ENCODE results near the gene OSTC.

OSTC gene

DNA sequence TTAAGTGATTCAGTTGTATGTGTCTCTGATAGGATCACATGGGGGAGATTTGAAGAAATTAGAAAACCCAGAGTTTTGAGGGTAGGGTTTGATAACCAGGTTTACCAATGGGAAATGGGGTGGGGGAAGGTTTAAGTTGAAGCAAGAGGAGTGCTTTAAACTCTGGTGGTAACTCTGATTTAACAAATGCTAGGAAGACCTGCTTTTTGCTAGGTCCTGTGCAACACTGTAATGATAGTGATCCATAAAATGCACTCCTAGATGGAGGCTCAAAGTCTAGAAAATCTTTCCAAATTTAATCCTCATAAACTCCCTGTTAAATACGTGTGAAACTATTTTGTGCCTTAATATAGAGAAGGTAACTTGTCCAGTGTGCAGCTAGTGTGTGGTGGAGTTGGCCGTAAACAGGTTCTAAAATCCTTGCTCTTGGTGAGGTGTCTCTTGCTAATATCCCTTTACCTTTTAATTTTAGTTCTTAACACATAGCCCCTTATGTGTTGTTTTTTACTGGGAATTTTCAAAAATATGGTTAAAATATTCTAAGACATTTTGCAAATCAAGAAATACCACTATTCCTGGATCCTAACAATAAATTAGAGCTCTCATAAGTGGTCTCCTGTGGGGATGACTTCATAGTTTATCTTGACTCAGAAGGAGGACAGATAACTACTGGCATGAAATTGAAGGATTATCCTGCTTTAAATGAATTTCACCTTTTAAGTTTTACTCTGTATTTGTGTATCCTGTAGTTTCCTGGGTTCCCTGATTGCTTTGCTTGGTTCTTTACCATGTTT is 25.9 kb upstream of the OSTC start:
- no peak overlapping the region for H3K4me3 ChIP-seq (ENCODE audit: control insufficient read depth, low read depth, low read length)
- DNase-seq (ENCODE audit: low read depth), result no peak
- TF ChIP-seq, protein P1, sequence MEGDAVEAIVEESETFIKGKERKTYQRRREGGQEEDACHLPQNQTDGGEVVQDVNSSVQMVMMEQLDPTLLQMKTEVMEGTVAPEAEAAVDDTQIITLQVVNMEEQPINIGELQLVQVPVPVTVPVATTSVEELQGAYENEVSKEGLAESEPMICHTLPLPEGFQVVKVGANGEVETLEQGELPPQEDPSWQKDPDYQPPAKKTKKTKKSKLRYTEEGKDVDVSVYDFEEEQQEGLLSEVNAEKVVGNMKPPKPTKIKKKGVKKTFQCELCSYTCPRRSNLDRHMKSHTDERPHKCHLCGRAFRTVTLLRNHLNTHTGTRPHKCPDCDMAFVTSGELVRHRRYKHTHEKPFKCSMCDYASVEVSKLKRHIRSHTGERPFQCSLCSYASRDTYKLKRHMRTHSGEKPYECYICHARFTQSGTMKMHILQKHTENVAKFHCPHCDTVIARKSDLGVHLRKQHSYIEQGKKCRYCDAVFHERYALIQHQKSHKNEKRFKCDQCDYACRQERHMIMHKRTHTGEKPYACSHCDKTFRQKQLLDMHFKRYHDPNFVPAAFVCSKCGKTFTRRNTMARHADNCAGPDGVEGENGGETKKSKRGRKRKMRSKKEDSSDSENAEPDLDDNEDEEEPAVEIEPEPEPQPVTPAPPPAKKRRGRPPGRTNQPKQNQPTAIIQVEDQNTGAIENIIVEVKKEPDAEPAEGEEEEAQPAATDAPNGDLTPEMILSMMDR (conservative IDR thresholded peaks at IDR 0.05; ENCODE audit: control insufficient read depth, insufficient read depth, low read depth, low read length), result no peak

DNA sequence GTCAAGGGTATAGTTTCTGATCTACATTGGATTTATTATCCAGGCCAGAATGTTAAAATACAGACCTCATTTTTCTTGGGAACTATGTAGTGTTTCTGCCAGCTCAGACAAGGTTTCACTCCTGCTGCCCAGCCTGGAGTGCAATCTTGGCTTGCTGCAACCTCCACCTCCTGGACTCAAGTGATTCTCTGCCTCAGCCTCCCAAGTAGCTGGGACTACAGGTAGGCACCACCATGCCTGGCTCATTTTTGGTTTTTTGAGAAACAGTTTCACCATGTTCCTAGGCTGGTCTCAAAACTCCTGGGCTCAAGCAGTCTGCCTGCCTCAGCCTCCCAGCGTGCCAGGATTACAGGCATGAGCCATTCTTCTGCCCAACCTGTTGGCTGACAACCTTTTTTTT is 24.3 kb upstream of the OSTC start:
- DNase-seq (ENCODE audit: low read depth), result no peak
- TF ChIP-seq, protein P1 (conservative IDR thresholded peaks at IDR 0.05; ENCODE audit: control insufficient read depth, insufficient read depth, low read depth, low read length), result no peak
- no peak overlapping the region for H3K4me3 ChIP-seq (ENCODE audit: control insufficient read depth, low read depth, low read length)

DNA sequence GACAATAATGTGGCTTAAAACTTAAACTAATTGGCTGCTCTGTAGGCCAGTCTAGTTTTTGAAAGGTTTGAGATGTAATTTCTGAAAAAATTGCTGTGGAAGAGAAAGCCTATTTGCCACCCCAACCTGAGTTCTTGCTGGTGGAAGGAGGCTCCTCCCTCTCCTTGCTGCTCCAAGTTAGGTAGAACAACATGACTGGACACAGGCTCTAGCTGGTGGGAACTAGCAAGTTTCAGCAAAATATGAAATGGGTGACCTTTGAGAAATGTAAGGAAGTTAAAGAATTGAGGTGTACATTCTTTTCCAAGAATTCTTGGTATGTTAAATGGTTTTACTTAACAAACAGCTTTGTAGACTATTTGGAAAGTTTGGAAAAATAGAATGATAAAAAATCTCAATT is 22.0 kb upstream of the OSTC start:
- no peak overlapping the region for H3K4me3 ChIP-seq (ENCODE audit: control insufficient read depth, low read depth, low read length)
- no peak for DNase-seq (ENCODE audit: low read depth)
- TF ChIP-seq, protein P1 (conservative IDR thresholded peaks at IDR 0.05; ENCODE audit: control insufficient read depth, insufficient read depth, low read depth, low read length), result no peak

DNA sequence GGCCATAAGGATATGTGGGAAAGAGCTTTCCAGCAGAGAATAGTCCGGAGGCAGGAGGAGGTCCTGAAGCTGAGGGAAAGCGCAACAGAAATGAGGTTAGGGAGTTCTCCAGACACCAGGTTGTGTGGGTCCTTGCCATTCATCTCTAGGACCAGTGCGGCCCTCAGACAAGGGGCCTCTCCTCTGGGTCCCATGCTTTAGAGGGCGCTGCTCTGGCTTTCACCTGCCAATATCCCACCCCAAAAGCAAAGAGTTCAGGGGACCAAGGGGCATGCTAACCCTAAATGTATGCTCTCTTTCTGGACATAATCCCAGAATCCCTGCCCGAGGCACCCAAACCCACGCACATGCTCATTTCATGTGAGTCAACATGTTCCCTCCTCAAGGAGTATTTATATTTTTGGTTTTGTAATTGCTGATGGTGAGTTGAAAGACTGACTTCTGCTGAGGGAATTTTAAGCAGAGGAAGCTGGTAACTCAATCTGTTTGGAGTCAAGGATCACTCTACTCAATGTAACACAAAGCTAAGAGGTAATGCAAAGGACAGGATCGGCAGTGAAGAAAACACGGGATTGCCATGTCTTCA is 15.2 kb upstream of the OSTC start:
- no peak overlapping the region for H3K4me3 ChIP-seq (ENCODE audit: control insufficient read depth, low read depth, low read length)
- TF ChIP-seq, protein P1 (conservative IDR thresholded peaks at IDR 0.05; ENCODE audit: control insufficient read depth, insufficient read depth, low read depth, low read length), result no peak
- DNase-seq (ENCODE audit: low read depth), result peak; percentile 49

DNA sequence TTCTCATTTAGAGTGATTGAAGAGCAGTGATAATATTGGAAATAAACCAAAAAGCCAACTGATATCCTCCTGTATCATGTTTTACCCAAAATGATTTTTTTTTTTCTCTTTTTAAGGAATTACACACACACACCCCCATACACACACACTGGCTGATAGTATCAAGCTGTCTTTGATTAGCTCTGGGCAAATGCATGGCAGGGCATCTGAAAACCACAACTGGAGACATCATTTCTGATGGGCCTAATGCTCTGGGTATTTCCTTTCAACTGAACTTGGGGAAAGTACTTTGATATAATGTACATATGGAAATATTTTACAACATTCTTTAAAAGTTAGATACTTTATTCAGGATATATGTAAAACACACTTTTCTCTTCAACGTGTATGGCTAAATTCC is 14.2 kb upstream of the OSTC start:
- peak; percentile 41 for DNase-seq (ENCODE audit: low read depth)
- no peak overlapping the region for H3K4me3 ChIP-seq (ENCODE audit: control insufficient read depth, low read depth, low read length)
- TF ChIP-seq, protein P1 (conservative IDR thresholded peaks at IDR 0.05; ENCODE audit: control insufficient read depth, insufficient read depth, low read depth, low read length), result no peak

DNA sequence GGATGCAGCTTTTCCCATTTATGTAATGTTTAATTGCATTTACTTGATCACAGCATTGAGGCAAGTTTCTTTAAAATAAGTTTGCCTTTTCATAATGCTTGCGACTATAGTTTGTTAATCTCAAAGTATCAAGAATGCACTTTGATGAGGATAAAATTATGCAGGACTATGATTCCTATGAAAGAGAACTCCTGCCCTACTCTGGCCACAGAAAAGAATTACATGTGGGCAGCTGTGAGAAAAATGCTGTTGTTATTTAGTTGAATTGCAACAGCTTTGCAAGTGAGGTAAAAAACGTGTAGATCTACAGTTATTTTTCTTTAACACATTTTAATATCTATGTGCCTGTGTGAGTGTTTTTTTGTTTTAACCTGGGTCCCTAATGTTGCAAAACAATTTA is 12.5 kb upstream of the OSTC start:
- no peak overlapping the region for H3K4me3 ChIP-seq (ENCODE audit: control insufficient read depth, low read depth, low read length)
- TF ChIP-seq, protein P1 (conservative IDR thresholded peaks at IDR 0.05; ENCODE audit: control insufficient read depth, insufficient read depth, low read depth, low read length), result peak; percentile 25
- peak; percentile 17 for DNase-seq (ENCODE audit: low read depth)

All from fibroblast of mammary gland (primary cell).